Measurements from ENCODE around the gene ANKRD33B. TPM values are rescaled to one million over a fixed set of nuclear protein-coding genes. Genes with fewer than 3 reads are reported as not detected.
A peak's percentile ranks its signal among the peaks of the same experiment; 100 is the strongest.

ANKRD33B gene
- total and polyA plus RNA-seq, 11 donors = 0.98 to 33.8 (median 4.9) TPM

DNA sequence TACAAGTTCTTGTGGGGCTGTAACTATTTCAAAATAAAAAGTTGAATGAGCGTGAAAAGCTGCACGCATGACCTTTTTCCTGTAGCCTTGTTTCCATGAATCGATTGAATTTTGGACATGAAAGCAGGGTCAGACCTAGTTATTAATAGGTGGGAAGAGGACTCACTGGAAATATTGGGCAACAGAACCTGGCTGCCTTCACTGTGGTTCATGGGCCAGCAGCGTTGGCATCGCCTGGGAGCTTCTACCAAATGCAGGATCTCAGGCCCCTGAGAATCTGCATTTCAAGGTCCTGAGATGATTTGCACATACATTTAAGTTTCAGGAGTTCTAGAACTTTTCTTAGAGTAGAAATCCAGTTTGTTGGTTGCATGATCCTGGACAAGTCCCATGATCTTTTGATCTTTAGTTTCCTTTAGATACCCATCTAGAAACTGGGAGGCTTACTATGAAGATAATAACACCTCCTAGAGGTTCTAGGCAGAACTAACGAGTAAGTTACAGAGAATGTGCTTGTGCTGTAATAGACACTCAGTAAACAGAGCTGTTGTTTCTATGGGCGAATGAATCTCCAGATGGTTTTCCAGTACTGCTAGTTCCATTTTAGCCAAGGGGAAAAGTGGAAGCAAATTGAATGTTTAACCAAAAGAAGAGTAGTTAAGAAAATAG, 12.4 kb downstream of the ANKRD33B start:
- WGBS, 4 donors = 81 to 88% (median 83%) methylated on average over 7 of the region's 7 CpGs
- H3K4me1 ChIP-seq = peaks cover 0 to 46% (median 29%) of the 10 kb centered on the region in 12 donors
- TF ChIP-seq POLR2A (IDR thresholded peaks at IDR 0.05) = no peak
- TF ChIP-seq, protein P1, sequence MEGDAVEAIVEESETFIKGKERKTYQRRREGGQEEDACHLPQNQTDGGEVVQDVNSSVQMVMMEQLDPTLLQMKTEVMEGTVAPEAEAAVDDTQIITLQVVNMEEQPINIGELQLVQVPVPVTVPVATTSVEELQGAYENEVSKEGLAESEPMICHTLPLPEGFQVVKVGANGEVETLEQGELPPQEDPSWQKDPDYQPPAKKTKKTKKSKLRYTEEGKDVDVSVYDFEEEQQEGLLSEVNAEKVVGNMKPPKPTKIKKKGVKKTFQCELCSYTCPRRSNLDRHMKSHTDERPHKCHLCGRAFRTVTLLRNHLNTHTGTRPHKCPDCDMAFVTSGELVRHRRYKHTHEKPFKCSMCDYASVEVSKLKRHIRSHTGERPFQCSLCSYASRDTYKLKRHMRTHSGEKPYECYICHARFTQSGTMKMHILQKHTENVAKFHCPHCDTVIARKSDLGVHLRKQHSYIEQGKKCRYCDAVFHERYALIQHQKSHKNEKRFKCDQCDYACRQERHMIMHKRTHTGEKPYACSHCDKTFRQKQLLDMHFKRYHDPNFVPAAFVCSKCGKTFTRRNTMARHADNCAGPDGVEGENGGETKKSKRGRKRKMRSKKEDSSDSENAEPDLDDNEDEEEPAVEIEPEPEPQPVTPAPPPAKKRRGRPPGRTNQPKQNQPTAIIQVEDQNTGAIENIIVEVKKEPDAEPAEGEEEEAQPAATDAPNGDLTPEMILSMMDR (IDR thresholded peaks at IDR 0.05) = peak in 1 of 12 donors; percentile 5
- intact Hi-C loops (cut with DNase I) = loop anchor here in 1 of 10 donors (10.0 kb wide), 1 partner anchor 49 kb away; no protein-coding TSS in a partner anchor
- ATAC-seq (peak in 2 of 4 donors; percentile 24 to 42), DNase-seq (peak in 1 of 5 donors; percentile 27)
- H3K4me3 ChIP-seq = no peak overlapping the region
- no peaks in the 10 kb centered on the region for H3K36me3 ChIP-seq
- H3K27me3 ChIP-seq = no peaks in the 10 kb centered on the region
- H3K27ac ChIP-seq = peak overlapping the region in 7 of 12 donors; percentile 65 to 93 (median 83)
- H3K9me3 ChIP-seq = peaks cover 0 to 3% (median 0%) of the 10 kb centered on the region in 12 donors

DNA sequence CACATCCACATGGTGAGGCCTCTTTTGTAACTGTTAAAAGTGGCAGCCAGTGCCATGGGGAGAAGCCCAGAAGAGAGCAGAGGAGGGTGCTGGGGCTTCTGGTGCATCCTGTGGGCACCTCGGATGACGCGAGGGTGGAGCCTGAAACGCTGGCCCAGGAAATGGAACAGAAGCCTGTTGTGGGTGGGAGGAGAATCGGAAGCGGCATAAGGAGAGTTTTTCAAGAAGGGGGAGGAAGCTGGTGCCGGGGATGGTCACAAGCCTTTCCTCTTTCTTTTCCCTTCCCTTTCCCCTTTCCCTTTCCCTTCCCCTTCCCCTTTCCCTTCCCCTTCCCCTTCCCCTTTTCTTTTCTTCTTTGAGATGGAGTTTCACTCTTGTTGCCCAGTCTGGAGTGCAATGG, 12.9 kb downstream of the ANKRD33B start:
- TF ChIP-seq, protein P1 (IDR thresholded peaks at IDR 0.05) = no peak
- no peak for TF ChIP-seq POLR2A (IDR thresholded peaks at IDR 0.05)
- Histone ChIP-seq H3K9me3 (peaks cover 0 to 7% (median 0%) of the 10 kb centered on the region in 12 donors), H3K4me1 (peaks cover 0 to 51% (median 30%) of the 10 kb centered on the region in 12 donors), H3K36me3 (no peaks in the 10 kb centered on the region), H3K27ac (peak overlapping the region in 7 of 12 donors; percentile 65 to 93 (median 83)), H3K4me3 (no peak overlapping the region), H3K27me3 (no peaks in the 10 kb centered on the region)
- DNase-seq = peak in 1 of 5 donors; percentile 23
- intact Hi-C loops (cut with DNase I) = loop anchor here in 1 of 10 donors (10.0 kb wide), 1 partner anchor 48 kb away; no protein-coding TSS in a partner anchor
- WGBS, 4 donors = 69 to 84% (median 72%) methylated on average over 7 of the region's 7 CpGs
- peak in 1 of 4 donors; percentile 24 for ATAC-seq

DNA sequence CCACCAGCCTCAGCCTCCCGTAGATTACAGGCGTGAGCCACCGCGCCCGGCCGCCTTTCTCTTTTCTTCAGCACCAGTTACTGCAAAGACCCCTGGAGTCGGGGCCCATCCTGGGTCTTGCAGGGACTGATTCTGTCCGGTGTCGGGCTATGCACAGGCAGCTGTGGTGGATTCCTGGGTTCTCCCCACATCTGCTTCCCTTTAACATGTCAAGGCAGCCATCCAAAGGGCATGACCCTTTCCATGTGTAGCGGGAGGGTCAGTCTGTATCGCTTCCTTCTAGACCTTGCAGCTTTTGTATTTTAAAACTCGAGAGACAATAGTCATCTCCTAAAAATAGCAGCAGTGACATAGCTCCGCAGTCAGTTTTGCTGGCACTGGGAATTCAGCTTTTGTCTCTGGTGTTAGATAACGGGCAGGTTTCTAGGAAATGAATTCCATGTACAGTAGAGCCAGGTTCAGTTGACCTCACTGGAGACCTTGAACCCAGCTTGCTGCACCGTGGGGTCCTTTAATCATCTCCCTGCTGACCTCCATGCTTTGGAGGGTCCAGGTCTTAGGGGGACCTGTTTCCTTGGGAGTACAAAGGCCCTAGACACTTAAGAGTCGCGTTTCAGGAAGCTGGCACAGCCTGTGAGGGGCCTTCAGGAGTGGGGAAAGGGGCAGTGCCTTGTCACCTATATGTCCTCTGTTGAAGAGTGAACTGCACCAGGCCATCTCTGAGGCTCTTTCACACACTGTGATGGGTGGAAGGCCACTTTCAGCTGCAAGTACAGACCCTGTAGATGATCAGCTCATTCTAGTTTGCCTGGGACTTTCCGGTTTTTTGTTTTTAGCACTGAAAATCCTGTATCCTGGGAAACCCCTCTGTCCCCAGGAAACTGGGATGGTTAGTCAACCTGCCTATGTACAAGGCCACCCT, 13.8 kb downstream of the ANKRD33B start:
- Histone ChIP-seq H3K9me3 (peaks cover 0 to 7% (median 0%) of the 10 kb centered on the region in 12 donors), H3K4me3 (no peak overlapping the region), H3K27ac (peak overlapping the region in 11 of 12 donors; percentile 38 to 93 (median 78)), H3K4me1 (peaks cover 0 to 54% (median 36%) of the 10 kb centered on the region in 12 donors), H3K36me3 (no peaks in the 10 kb centered on the region), H3K27me3 (no peaks in the 10 kb centered on the region)
- peak in 4 of 5 donors; percentile 68 to 78 (median 72) for DNase-seq
- 24 to 35% (median 32%) methylated on average over 18 of the region's 18 CpGs for WGBS, 4 donors
- TF ChIP-seq, protein P1 (IDR thresholded peaks at IDR 0.05) = no peak
- TF ChIP-seq POLR2A (IDR thresholded peaks at IDR 0.05) = no peak
- intact Hi-C loops (cut with DNase I) = loop anchor here in 1 of 10 donors (10.0 kb wide), 1 partner anchor 47 kb away; no protein-coding TSS in a partner anchor
- peak; percentile 86 to 95 (median 92) for ATAC-seq

Measured in heart left ventricle (tissue), 16 donors.